ENCODE results near the gene TRIM47.

GRCh38 chr17:75922963-75923874, 44.8 kb upstream of the TRIM47 start:
- TF ChIP-seq CTCF (IDR thresholded peaks at IDR 0.05) = no peak
- no peak for TF ChIP-seq POLR2A (IDR thresholded peaks at IDR 0.05)
